Measurements from ENCODE around the gene LMBR1. TPM values are rescaled to one million over a fixed set of nuclear protein-coding genes. Genes with fewer than 3 reads are reported as not detected.
"Not testable (repeated sequence)": the region's sequence is repeated elsewhere in the genome, so short reads cannot be mapped to it uniquely, and the experiment has no call there.

The LMBR1 gene
- total RNA-seq, 1 experiment from 2014 or later = 80.8 TPM

GRCh38 chr7:156892081-156892800 lies 742 bp downstream of the LMBR1 start:
- Histone ChIP-seq H3K4me1 (no peaks in the 10 kb centered on the region; the same call in 1 of the 2 replicates), H3K9me3 (replicated peaks) (no peaks in the 10 kb centered on the region), H3K27ac (no peak overlapping the region), H3K27me3 (no peaks in the 10 kb centered on the region), H3K4me3 (peak overlapping the region; percentile 89), H3K36me3 (0 out of 2 replicates have a peak, but pooled peaks cover 2% of the 10 kb centered on the region)
- DNase-seq = peak; percentile 66 to 72

DNA sequence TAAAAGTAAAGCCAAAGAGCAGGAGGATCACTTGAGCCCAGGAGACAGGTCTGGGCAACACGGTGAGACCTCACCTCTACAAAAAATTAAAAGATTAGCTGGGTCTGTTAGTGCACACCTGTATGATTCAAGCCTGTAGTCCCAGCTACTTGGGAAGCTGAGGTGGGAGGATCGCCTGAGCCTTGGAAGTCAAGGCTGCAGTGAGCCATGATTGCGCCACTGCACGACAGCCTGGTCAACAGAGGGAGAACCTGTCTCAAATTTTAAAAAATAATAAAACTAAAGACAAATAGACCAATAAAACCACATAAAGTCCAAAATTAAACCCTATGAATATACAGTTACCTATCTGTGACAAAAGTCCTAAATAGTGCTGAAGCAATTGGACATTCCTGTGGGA lies 3.2 kb downstream of the LMBR1 start:
- Histone ChIP-seq H3K4me1 (no peaks in the 10 kb centered on the region; the same call in 1 of the 2 replicates), H3K4me3 (no peak overlapping the region), H3K27ac (no peak overlapping the region), H3K36me3 (0 out of 2 replicates have a peak, but pooled peaks cover 2% of the 10 kb centered on the region), H3K9me3 (replicated peaks) (no peaks in the 10 kb centered on the region), H3K27me3 (no peaks in the 10 kb centered on the region)
- no peak for DNase-seq

GRCh38 chr7:156889089-156889488 lies 3.9 kb downstream of the LMBR1 start:
- H3K36me3 ChIP-seq = 0 out of 2 replicates have a peak, but pooled peaks cover 2% of the 10 kb centered on the region
- H3K27me3 ChIP-seq = no peaks in the 10 kb centered on the region
- H3K4me1 ChIP-seq = no peaks in the 10 kb centered on the region; the same call in 1 of the 2 replicates
- no peak overlapping the region for H3K4me3 ChIP-seq
- peak in 1 of 2 experiments; percentile 69 for DNase-seq
- no peaks in the 10 kb centered on the region for H3K9me3 ChIP-seq (replicated peaks)
- H3K27ac ChIP-seq = no peak overlapping the region

DNA sequence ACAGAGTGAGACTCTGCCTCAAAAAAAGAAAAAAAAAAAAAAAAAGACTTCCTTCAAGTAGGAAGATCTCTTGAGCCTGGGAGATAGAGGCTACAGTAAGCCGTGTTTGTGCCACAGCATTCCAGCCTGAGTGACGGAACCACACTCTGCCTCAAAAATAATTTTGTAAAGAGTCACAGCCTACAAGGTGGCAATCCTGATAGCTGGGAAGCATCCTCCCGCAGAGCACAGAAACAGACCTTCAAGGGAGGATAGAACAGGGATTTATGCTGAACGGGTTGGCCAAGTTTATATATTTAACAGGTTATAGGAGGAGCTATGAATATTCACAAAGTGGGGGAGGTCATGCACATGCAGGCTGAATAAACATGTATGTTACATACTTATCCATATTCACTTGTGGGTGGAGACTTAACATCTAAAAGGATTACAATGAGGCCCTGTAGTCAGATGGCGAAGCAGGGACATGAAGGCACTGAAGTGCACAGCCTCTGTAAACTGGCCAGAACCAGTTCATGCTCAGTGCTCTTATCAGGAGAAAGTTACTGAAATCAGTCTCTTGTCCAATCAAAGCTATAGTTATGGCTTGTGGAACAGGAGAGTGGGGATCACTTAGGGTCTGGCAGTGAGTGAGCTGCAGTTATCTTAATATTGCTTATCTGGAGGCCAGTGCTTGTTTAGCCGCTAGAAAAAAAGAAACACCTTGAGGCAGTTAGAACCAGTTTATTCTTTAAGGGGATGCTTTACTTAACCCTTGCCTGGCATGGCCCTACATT lies 6.8 kb downstream of the LMBR1 start:
- Histone ChIP-seq H3K36me3 (0 out of 2 replicates have a peak, but pooled peaks cover 2% of the 10 kb centered on the region), H3K4me3 (no peak overlapping the region), H3K27me3 (no peaks in the 10 kb centered on the region), H3K4me1 (no peaks in the 10 kb centered on the region; the same call in 1 of the 2 replicates), H3K9me3 (replicated peaks) (no peaks in the 10 kb centered on the region), H3K27ac (no peak overlapping the region)
- DNase-seq = no peak

DNA sequence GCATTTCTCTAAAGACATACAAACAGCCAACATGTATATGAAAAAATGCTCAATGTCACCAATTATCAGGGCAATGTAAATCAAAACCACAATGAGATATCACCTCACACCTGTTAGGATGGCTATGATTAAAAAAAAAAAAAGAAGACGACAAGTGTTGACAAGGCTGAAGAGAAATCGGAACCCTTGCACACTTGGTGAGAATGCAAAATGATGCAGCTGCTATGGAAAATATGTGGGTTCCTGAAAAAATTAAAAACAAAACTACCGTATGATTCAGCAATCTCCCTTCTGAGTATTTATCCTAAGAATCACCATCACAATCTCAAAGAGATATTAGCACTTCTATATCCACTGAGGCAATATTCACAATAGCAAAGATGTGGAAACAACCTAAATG lies 11.3 kb downstream of the LMBR1 start:
- H3K27ac ChIP-seq = no peak overlapping the region
- H3K36me3 ChIP-seq = no peaks in the 10 kb centered on the region
- no peaks in the 10 kb centered on the region for H3K4me1 ChIP-seq
- no peak for DNase-seq
- no peaks in the 10 kb centered on the region for H3K27me3 ChIP-seq
- H3K9me3 ChIP-seq (replicated peaks) = peaks cover 17% of the 10 kb centered on the region
- no peak overlapping the region for H3K4me3 ChIP-seq

DNA sequence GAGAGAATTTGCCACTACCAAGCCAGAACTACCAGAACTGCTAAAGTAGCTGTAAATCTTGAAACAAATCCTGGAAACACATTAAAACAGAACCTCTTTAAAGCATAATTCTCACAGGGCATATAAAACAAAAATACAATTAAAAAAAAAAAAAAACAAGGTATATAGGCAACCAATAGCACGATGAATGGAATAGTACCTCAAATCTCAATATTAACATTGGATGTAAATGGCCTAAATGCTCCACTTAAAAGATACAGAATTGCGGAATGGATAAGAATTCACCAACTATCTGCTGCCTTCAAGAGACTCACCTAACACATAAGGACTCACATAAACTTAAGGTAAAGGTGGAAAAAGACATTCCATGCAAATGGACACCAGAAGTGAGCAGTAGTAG lies 17.2 kb downstream of the LMBR1 start:
- Histone ChIP-seq H3K9me3 (replicated peaks) (peaks cover 30% of the 10 kb centered on the region), H3K27ac (no peak overlapping the region), H3K36me3 (peaks cover 4% of the 10 kb centered on the region; the same call in 1 of the 2 replicates), H3K4me1 (no peaks in the 10 kb centered on the region), H3K4me3 (no peak overlapping the region), H3K27me3 (no peaks in the 10 kb centered on the region)
- no peak for DNase-seq

DNA sequence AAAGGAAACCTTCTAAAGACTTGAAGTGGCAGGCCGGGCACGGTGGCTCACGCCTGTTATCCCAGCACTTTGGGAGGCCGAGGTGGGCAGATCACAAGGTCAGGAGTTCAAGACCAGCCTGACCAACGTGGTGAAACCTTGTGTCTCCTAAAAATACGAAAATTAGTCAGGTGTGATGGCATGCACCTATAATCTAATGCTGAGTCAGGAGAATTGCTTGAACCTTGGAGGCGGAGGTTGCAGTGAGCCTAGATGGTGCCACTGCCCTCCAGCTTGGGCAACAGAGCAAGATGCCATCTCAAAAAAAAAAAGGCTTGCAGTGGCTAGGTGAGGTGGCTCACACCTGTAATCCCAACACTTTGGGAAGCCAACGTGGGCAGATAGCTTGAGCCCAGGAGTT lies 24.6 kb downstream of the LMBR1 start:
- not testable (repeated sequence) for DNase-seq; H3K27ac ChIP-seq; H3K9me3 ChIP-seq (replicated peaks); H3K4me3 ChIP-seq; H3K4me1 ChIP-seq; H3K36me3 ChIP-seq; H3K27me3 ChIP-seq

DNA sequence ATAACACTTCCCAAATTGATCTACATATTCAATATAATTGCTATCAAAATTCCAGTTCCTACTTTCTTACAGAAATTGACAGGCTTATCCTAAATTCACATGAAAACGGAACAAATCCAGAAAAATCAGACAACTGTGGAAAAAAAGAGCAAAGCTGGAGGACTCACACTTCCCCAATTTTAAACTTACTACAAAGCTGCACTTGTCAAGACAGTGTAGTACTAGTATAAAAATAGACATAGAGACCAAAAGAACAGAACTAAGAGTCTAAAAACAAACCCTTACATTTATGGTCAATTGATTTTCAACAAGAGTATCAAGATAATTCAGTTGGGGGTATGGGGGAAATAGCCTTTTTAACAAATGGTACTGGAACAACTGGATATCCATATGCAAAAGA lies 27.5 kb downstream of the LMBR1 start:
- DNase-seq = no peak
- no peaks in the 10 kb centered on the region for H3K4me1 ChIP-seq
- peaks cover 8% of the 10 kb centered on the region for H3K36me3 ChIP-seq
- no peak overlapping the region for H3K27ac ChIP-seq
- H3K9me3 ChIP-seq (replicated peaks) = peaks cover 9% of the 10 kb centered on the region
- H3K4me3 ChIP-seq = no peak overlapping the region
- no peaks in the 10 kb centered on the region for H3K27me3 ChIP-seq

DNA sequence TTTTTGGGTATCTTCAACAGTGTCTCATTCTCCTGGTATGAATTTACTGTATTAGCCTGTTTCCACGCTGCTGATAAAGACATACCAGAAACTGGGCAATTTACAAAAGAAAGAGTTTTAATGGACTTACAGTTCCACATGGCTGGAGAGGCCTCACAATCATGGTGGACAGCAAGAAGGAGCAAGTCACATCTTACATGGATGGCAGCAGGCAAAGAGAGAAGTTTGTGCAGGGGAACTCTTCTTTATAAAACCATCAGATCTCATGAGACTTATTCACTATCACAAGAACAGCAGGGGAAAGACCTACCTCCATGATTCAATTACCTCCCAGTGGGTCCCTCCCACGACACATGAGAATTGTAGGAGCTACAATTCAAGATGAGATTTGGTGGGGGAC lies 31.0 kb downstream of the LMBR1 start:
- not testable (repeated sequence) for H3K27me3 ChIP-seq, H3K4me1 ChIP-seq, H3K4me3 ChIP-seq, H3K27ac ChIP-seq, DNase-seq
- H3K9me3 ChIP-seq (replicated peaks) = peaks cover 12% of the 10 kb centered on the region
- H3K36me3 ChIP-seq = peaks cover 10% of the 10 kb centered on the region

- no peaks in the 10 kb centered on the region for H3K27me3 ChIP-seq
- H3K27ac ChIP-seq = no peak overlapping the region
- no peak for DNase-seq
- no peaks in the 10 kb centered on the region for H3K4me1 ChIP-seq
- peaks cover 10% of the 10 kb centered on the region for H3K36me3 ChIP-seq
- peaks cover 12% of the 10 kb centered on the region for H3K9me3 ChIP-seq (replicated peaks)
- no peak overlapping the region for H3K4me3 ChIP-seq
Observed at GRCh38 chr7:156861212-156861611, 31.8 kb downstream of the LMBR1 start.

- Histone ChIP-seq H3K36me3 (peaks cover 10% of the 10 kb centered on the region), H3K9me3 (replicated peaks) (peaks cover 13% of the 10 kb centered on the region)
- not testable (repeated sequence) for H3K4me3 ChIP-seq, H3K27ac ChIP-seq, H3K4me1 ChIP-seq, DNase-seq, H3K27me3 ChIP-seq
Observed at GRCh38 chr7:156860099-156860498, 32.9 kb downstream of the LMBR1 start.

DNA sequence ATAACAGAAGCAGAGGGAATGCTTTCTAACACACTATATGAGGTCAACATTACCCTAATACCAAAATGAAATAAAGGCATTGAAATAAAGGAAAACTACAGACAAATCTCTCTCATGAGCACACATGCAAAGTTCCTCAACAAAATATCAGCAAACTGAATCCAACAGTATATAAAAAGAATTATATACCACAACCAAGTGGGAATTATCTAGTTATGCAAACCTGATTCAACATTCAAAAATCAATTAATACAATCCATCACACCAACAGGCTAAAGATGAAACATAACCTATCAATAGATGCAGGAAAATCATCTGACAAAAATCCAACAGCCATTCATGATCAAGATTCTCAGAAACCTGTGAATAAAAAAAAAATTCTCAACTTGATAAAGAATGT lies 34.5 kb downstream of the LMBR1 start:
- no peak for DNase-seq
- Histone ChIP-seq H3K4me3 (no peak overlapping the region), H3K9me3 (replicated peaks) (peaks cover 18% of the 10 kb centered on the region; the same call in 1 of the 2 replicates), H3K4me1 (no peaks in the 10 kb centered on the region), H3K27me3 (no peaks in the 10 kb centered on the region), H3K27ac (no peak overlapping the region), H3K36me3 (peaks cover 10% of the 10 kb centered on the region)

GRCh38 chr7:156857757-156858156 lies 35.2 kb downstream of the LMBR1 start:
- Histone ChIP-seq H3K4me1 (no peaks in the 10 kb centered on the region), H3K27ac (no peak overlapping the region), H3K27me3 (no peaks in the 10 kb centered on the region), H3K4me3 (no peak overlapping the region), H3K36me3 (peaks cover 10% of the 10 kb centered on the region), H3K9me3 (replicated peaks) (peaks cover 18% of the 10 kb centered on the region; the same call in 1 of the 2 replicates)
- DNase-seq = no peak

DNA sequence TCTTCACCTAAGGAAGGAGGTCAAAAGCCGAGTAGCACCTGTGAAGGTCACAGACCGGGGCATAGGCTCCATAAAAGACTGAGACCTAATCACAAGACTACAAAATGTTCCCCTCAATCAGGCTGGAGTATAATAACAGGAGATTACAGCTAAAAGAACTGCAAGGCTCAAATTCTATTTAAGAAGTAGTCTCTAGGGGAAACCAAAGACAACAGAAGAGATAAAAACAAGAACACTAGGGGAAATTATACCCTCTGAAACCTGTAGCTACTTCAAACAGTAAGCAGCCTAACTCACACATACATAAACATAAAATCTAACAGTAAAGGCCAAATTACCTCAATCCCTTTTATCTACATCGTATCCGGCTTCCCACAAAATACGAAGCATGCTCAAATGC lies 38.3 kb downstream of the LMBR1 start:
- DNase-seq = no peak
- Histone ChIP-seq H3K4me1 (no peaks in the 10 kb centered on the region), H3K4me3 (no peak overlapping the region), H3K9me3 (replicated peaks) (0 out of 2 replicates have a peak, but pooled peaks cover 11% of the 10 kb centered on the region), H3K36me3 (peaks cover under 1% of the 10 kb centered on the region; the same call in 1 of the 2 replicates), H3K27me3 (no peaks in the 10 kb centered on the region), H3K27ac (no peak overlapping the region)

GRCh38 chr7:156848979-156849378 lies 44.0 kb downstream of the LMBR1 start:
- Histone ChIP-seq H3K4me1 (no peaks in the 10 kb centered on the region), H3K27ac (no peak overlapping the region), H3K9me3 (replicated peaks) (no peaks in the 10 kb centered on the region; the same call in 1 of the 2 replicates), H3K36me3 (no peaks in the 10 kb centered on the region), H3K27me3 (no peaks in the 10 kb centered on the region), H3K4me3 (no peak overlapping the region)
- DNase-seq = no peak

Measured in SJCRH30 (cell line).